ENCODE measurements around the gene TSPYL4.

TSPYL4 gene

DNA sequence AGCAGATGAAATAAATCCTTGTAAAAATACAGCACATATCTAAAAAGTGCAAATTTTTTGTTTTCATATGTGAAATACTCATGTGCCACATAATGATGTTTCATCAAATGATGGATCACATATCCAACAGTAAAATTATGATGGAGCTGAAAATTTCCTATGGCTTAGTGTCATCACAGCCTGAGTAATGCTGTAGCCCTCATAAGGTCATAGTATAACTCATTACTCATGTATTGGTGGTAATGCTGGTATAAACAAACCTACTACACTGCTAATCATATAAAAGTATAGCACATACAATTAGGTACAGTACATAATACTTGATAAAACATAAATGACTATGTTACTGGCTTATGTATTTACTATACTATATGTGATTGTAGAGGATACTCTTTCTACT, 12.9 kb upstream of the TSPYL4 start:
- H3K27me3 ChIP-seq (ENCODE audit: insufficient read depth, poor library complexity, severe bottlenecking) = no peaks in the 10 kb centered on the region
- TF ChIP-seq SPI1 (IDR thresholded peaks at IDR 0.05; ENCODE audit: borderline replicate concordance, low read depth) (no peak), POLR2AphosphoS5 (IDR thresholded peaks at IDR 0.05; ENCODE audit: low read depth) (no peak), GABPA (IDR thresholded peaks at IDR 0.05; ENCODE audit: low read depth) (no peak)
- TF ChIP-seq, protein P1, sequence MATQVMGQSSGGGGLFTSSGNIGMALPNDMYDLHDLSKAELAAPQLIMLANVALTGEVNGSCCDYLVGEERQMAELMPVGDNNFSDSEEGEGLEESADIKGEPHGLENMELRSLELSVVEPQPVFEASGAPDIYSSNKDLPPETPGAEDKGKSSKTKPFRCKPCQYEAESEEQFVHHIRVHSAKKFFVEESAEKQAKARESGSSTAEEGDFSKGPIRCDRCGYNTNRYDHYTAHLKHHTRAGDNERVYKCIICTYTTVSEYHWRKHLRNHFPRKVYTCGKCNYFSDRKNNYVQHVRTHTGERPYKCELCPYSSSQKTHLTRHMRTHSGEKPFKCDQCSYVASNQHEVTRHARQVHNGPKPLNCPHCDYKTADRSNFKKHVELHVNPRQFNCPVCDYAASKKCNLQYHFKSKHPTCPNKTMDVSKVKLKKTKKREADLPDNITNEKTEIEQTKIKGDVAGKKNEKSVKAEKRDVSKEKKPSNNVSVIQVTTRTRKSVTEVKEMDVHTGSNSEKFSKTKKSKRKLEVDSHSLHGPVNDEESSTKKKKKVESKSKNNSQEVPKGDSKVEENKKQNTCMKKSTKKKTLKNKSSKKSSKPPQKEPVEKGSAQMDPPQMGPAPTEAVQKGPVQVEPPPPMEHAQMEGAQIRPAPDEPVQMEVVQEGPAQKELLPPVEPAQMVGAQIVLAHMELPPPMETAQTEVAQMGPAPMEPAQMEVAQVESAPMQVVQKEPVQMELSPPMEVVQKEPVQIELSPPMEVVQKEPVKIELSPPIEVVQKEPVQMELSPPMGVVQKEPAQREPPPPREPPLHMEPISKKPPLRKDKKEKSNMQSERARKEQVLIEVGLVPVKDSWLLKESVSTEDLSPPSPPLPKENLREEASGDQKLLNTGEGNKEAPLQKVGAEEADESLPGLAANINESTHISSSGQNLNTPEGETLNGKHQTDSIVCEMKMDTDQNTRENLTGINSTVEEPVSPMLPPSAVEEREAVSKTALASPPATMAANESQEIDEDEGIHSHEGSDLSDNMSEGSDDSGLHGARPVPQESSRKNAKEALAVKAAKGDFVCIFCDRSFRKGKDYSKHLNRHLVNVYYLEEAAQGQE (IDR thresholded peaks at IDR 0.05; ENCODE audit: insufficient replicate concordance, low read depth) = no peak
- TF ChIP-seq, protein P2, sequence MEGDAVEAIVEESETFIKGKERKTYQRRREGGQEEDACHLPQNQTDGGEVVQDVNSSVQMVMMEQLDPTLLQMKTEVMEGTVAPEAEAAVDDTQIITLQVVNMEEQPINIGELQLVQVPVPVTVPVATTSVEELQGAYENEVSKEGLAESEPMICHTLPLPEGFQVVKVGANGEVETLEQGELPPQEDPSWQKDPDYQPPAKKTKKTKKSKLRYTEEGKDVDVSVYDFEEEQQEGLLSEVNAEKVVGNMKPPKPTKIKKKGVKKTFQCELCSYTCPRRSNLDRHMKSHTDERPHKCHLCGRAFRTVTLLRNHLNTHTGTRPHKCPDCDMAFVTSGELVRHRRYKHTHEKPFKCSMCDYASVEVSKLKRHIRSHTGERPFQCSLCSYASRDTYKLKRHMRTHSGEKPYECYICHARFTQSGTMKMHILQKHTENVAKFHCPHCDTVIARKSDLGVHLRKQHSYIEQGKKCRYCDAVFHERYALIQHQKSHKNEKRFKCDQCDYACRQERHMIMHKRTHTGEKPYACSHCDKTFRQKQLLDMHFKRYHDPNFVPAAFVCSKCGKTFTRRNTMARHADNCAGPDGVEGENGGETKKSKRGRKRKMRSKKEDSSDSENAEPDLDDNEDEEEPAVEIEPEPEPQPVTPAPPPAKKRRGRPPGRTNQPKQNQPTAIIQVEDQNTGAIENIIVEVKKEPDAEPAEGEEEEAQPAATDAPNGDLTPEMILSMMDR (IDR thresholded peaks at IDR 0.05; ENCODE audit: insufficient read depth, low read length) = no peak

DNA sequence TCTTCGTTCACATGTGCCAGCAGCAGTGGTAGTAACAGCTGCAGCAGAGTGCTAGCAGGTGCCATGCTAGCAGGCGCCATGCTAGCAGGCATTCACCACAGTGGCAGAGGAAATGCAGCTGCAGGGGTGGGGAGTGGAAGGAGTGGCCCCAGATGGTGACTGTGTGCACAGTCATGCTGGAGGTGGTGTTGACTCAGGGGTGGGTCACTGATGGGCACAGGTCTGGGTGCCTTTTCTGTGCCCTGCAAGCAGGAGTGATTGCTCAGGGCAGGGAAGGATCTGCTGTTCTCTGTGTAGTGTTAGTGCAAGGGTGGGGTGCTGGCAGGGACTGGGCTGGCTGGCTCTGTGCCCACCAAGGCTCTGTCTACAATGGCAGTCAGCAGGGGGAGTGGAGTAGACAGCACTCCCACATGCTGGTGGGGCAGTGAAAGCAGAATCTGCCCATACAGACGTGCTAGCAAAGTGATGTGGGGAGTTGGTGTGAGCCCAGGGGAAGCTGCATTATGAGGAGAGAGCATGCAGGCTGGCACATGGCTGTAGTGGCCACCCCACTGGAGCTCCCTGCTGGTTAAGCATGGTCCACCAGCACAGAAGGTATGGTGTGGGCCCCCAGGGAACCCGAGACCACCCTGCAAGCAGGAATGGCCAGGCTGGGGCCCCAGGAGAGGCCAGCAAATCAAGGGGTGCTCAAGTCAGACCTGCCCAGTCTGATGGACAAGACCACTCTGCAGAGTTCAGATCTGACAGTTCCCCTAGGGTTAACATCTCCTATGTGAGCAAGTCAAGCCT, 11.4 kb upstream of the TSPYL4 start:
- Histone ChIP-seq H3K4me3 (replicated peaks; ENCODE audit: insufficient read depth, low read length) (no peak overlapping the region), H3K27me3 (ENCODE audit: insufficient read depth, poor library complexity, severe bottlenecking) (no peaks in the 10 kb centered on the region), H3K27ac (replicated peaks) (no peak overlapping the region)
- no peak for TF ChIP-seq GABPA (IDR thresholded peaks at IDR 0.05; ENCODE audit: low read depth)
- TF ChIP-seq, protein P2 (IDR thresholded peaks at IDR 0.05; ENCODE audit: insufficient read depth, low read length) = no peak
- TF ChIP-seq SPI1 (IDR thresholded peaks at IDR 0.05; ENCODE audit: borderline replicate concordance, low read depth) = no peak
- TF ChIP-seq, protein P1 (IDR thresholded peaks at IDR 0.05; ENCODE audit: insufficient replicate concordance, low read depth) = no peak
- no peak for TF ChIP-seq POLR2AphosphoS5 (IDR thresholded peaks at IDR 0.05; ENCODE audit: low read depth)
- no peak for DNase-seq (ENCODE audit: low read depth in 1 of 2, low spot score in 1 of 2)

More for the DNA sequence above, 12.9 kb upstream of the TSPYL4 start:
- H3K4me3 ChIP-seq (replicated peaks; ENCODE audit: insufficient read depth, low read length) = no peak overlapping the region
- DNase-seq (ENCODE audit: low read depth in 1 of 2, low spot score in 1 of 2) = no peak
- no peak overlapping the region for H3K27ac ChIP-seq (replicated peaks)

DNA sequence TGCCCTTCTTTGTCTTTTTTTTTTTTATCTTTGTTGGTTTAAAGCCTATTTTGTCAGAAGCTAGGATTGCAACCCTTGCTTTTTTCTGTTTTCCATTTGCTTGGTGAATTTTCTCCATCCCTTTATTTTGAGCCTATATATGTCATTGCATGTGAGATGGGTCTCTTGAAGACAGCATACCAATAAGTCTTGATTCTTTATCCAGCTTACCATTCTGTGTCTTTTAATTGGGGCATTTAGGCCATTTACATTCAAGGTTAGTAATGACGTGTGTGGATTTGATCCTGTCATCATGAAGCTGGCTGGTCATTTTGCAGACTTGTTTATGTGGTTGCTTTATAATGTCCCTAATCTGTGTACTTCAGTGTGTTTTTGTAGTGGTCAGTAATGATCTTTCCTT, 9.5 kb upstream of the TSPYL4 start:
- no peak overlapping the region for H3K27ac ChIP-seq (replicated peaks)
- no peak for DNase-seq (ENCODE audit: low read depth in 1 of 2, low spot score in 1 of 2)
- no peak for TF ChIP-seq GABPA (IDR thresholded peaks at IDR 0.05; ENCODE audit: low read depth)
- TF ChIP-seq SPI1 (IDR thresholded peaks at IDR 0.05; ENCODE audit: borderline replicate concordance, low read depth) = no peak
- no peak for TF ChIP-seq POLR2AphosphoS5 (IDR thresholded peaks at IDR 0.05; ENCODE audit: low read depth)
- TF ChIP-seq, protein P2 (IDR thresholded peaks at IDR 0.05; ENCODE audit: insufficient read depth, low read length) = no peak
- TF ChIP-seq, protein P1 (IDR thresholded peaks at IDR 0.05; ENCODE audit: insufficient replicate concordance, low read depth) = no peak
- H3K4me3 ChIP-seq (replicated peaks; ENCODE audit: insufficient read depth, low read length) = no peak overlapping the region
- no peaks in the 10 kb centered on the region for H3K27me3 ChIP-seq (ENCODE audit: insufficient read depth, poor library complexity, severe bottlenecking)

Measured in HL-60 (cell line).